Activated naive CD8-positive, alpha-beta T cell treated with anti-CD3 and anti-CD28 coated beads, Interleukin-2, amount 50 U/mL, for 24 hours (primary cell): ENCODE measurements around the gene DLK1.

ENCODE experiments used
- ATAC-seq: fragments of 150-1000 bp; cut with Tn5 transposase; one replicate; pipeline ENCODE4 v1.10.0; 2021
- DNase-seq: peaks from one replicate; pipeline ENCODE4 v3.0.0; 2021
- H3K27ac Mint-ChIP-seq: one replicate; pipeline ENCODE4 v1.8.0; 2021; ENCODE audit warnings: mild to moderate bottlenecking, mixed read lengths
- H3K27me3 Mint-ChIP-seq: one replicate; pipeline ENCODE4 v1.8.0; 2021; ENCODE audit warnings: mixed read lengths
- H3K36me3 Mint-ChIP-seq: one replicate; pipeline ENCODE4 v1.8.0; 2021; ENCODE audit warnings: low read depth, mixed read lengths
- H3K4me1 Mint-ChIP-seq: one replicate; pipeline ENCODE4 v1.8.0; 2021; ENCODE audit warnings: mixed read lengths
- H3K4me3 Mint-ChIP-seq: one replicate; pipeline ENCODE4 v1.8.0; 2021; ENCODE audit warnings: mild to moderate bottlenecking, moderate library complexity, mixed read lengths
- H3K9me3 Mint-ChIP-seq: one replicate; pipeline ENCODE4 v1.8.0; 2021; ENCODE audit warnings: mixed read lengths

The DLK1 gene

GRCh38 chr14:100726550-100727085 is at the start of gene DLK1:
Gene DLK1, plus strand, starts transcription at chr14:100726892. Its CDS starts 177 bp downstream, at chr14:100727069.
- no peaks in the 10 kb centered on the region for H3K9me3 Mint-ChIP-seq
- H3K4me1 Mint-ChIP-seq, result no peaks in the 10 kb centered on the region
- DNase-seq (no peak), ATAC-seq (no peak)
- peaks cover 35% of the 10 kb centered on the region for H3K27me3 Mint-ChIP-seq
- H3K36me3 Mint-ChIP-seq, result no peaks in the 10 kb centered on the region
- no peak within 1 kb of the TSS for H3K4me3 Mint-ChIP-seq
- no peak within 1 kb of the TSS for H3K27ac Mint-ChIP-seq

- no peaks in the 10 kb centered on the region for H3K9me3 Mint-ChIP-seq
- H3K27me3 Mint-ChIP-seq, result peaks cover 17% of the 10 kb centered on the region
- no peak overlapping the region for H3K27ac Mint-ChIP-seq
- no peaks in the 10 kb centered on the region for H3K36me3 Mint-ChIP-seq
- ATAC-seq (no peak), DNase-seq (no peak)
- H3K4me3 Mint-ChIP-seq, result no peak overlapping the region
- peaks cover 3% of the 10 kb centered on the region for H3K4me1 Mint-ChIP-seq
Measured at GRCh38 chr14:100677152-100677551, 49.5 kb upstream of the DLK1 start.

GRCh38 chr14:100677554-100678468 is 48.9 kb upstream of the DLK1 start:
- no peak overlapping the region for H3K4me3 Mint-ChIP-seq
- no peaks in the 10 kb centered on the region for H3K9me3 Mint-ChIP-seq
- no peak overlapping the region for H3K27ac Mint-ChIP-seq
- H3K27me3 Mint-ChIP-seq, result peaks cover 14% of the 10 kb centered on the region
- ATAC-seq (no peak), DNase-seq (no peak)
- peaks cover 3% of the 10 kb centered on the region for H3K4me1 Mint-ChIP-seq
- H3K36me3 Mint-ChIP-seq, result no peaks in the 10 kb centered on the region

- no peak for ATAC-seq
- H3K4me3 Mint-ChIP-seq, result no peak overlapping the region
- no peaks in the 10 kb centered on the region for H3K36me3 Mint-ChIP-seq
- H3K27ac Mint-ChIP-seq, result no peak overlapping the region
- peaks cover 2% of the 10 kb centered on the region for H3K4me1 Mint-ChIP-seq
- no peaks in the 10 kb centered on the region for H3K9me3 Mint-ChIP-seq
- peaks cover 11% of the 10 kb centered on the region for H3K27me3 Mint-ChIP-seq
- DNase-seq, result no peak
Measured at GRCh38 chr14:100678469-100678828, 48.2 kb upstream of the DLK1 start.

DNA sequence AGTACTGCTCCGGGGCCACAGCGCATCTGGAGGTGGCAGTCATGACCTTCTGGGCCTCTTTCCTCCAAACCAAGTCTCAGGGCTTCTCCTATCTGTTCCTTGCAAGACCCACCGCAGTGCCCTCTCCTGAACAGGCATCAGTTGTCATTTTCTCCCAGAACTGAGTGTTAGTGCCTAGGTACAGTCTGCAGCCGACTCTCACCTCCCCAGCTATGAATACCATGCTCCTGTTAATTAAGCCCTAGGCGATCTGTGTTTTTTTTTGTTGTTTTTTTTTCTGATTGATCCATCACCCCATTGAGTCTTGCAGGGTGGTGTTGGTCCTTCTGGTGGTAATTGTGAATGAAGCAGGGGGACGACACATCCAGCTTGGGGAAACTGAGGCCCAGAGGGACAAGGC is 47.5 kb upstream of the DLK1 start:
- Mint-ChIP-seq H3K4me1 (no peaks in the 10 kb centered on the region), H3K36me3 (no peaks in the 10 kb centered on the region), H3K27ac (no peak overlapping the region), H3K27me3 (peaks cover 6% of the 10 kb centered on the region), H3K9me3 (no peaks in the 10 kb centered on the region), H3K4me3 (no peak overlapping the region)
- DNase-seq, result no peak
- no peak for ATAC-seq

- no peak for DNase-seq
- Mint-ChIP-seq H3K27me3 (peaks cover under 1% of the 10 kb centered on the region), H3K4me3 (no peak overlapping the region)
Measured at GRCh38 chr14:100679707-100680438, 46.8 kb upstream of the DLK1 start.

GRCh38 chr14:100680439-100681051 is 46.1 kb upstream of the DLK1 start:
- no peaks in the 10 kb centered on the region for H3K27me3 Mint-ChIP-seq
- H3K4me3 Mint-ChIP-seq, result no peak overlapping the region
- H3K36me3 Mint-ChIP-seq, result no peaks in the 10 kb centered on the region
- no peak for ATAC-seq
- no peaks in the 10 kb centered on the region for H3K9me3 Mint-ChIP-seq
- H3K4me1 Mint-ChIP-seq, result no peaks in the 10 kb centered on the region
- no peak for DNase-seq
- no peak overlapping the region for H3K27ac Mint-ChIP-seq

More at GRCh38 chr14:100679707-100680438, 46.8 kb upstream of the DLK1 start:
- no peaks in the 10 kb centered on the region for H3K9me3 Mint-ChIP-seq
- H3K36me3 Mint-ChIP-seq, result no peaks in the 10 kb centered on the region
- no peak for ATAC-seq
- no peaks in the 10 kb centered on the region for H3K4me1 Mint-ChIP-seq
- no peak overlapping the region for H3K27ac Mint-ChIP-seq

GRCh38 chr14:100681111-100681510 is 45.6 kb upstream of the DLK1 start:
- no peak overlapping the region for H3K27ac Mint-ChIP-seq
- no peaks in the 10 kb centered on the region for H3K36me3 Mint-ChIP-seq
- no peaks in the 10 kb centered on the region for H3K9me3 Mint-ChIP-seq
- DNase-seq (no peak), ATAC-seq (no peak)
- H3K27me3 Mint-ChIP-seq, result no peaks in the 10 kb centered on the region
- no peaks in the 10 kb centered on the region for H3K4me1 Mint-ChIP-seq
- no peak overlapping the region for H3K4me3 Mint-ChIP-seq

DNA sequence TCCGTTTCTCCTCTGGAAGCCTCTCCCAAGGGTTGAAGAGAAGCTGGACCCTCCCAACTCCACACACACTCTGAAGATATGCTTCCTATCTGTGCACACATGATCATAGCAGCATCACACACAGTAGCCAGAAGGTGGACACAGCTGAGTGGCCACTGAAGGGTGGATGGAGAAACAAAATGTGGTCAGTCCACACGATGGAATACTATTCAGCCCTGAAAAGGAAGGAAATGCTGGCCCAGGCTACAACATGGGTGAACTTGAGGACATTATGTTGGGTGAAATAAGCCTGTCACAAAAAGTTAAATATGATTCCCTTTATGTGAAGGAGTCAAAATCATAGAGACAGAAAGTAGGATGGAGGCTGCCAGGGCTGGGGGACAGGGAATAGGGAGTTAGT is 43.9 kb upstream of the DLK1 start:
- DNase-seq, result no peak
- no peaks in the 10 kb centered on the region for H3K9me3 Mint-ChIP-seq
- H3K36me3 Mint-ChIP-seq, result no peaks in the 10 kb centered on the region
- no peaks in the 10 kb centered on the region for H3K4me1 Mint-ChIP-seq
- ATAC-seq, result no peak
- H3K4me3 Mint-ChIP-seq, result no peak overlapping the region
- H3K27me3 Mint-ChIP-seq, result no peaks in the 10 kb centered on the region
- no peak overlapping the region for H3K27ac Mint-ChIP-seq

- Mint-ChIP-seq H3K27ac (no peak overlapping the region), H3K36me3 (no peaks in the 10 kb centered on the region), H3K27me3 (no peaks in the 10 kb centered on the region), H3K4me3 (no peak overlapping the region), H3K4me1 (no peaks in the 10 kb centered on the region), H3K9me3 (no peaks in the 10 kb centered on the region)
- DNase-seq (no peak), ATAC-seq (no peak)
Measured at GRCh38 chr14:100683578-100683977, 43.1 kb upstream of the DLK1 start.

GRCh38 chr14:100684154-100684553 is 42.5 kb upstream of the DLK1 start:
- no peaks in the 10 kb centered on the region for H3K4me1 Mint-ChIP-seq
- H3K4me3 Mint-ChIP-seq, result no peak overlapping the region
- H3K27me3 Mint-ChIP-seq, result no peaks in the 10 kb centered on the region
- H3K9me3 Mint-ChIP-seq, result no peaks in the 10 kb centered on the region
- H3K27ac Mint-ChIP-seq, result no peak overlapping the region
- ATAC-seq (no peak), DNase-seq (no peak)
- no peaks in the 10 kb centered on the region for H3K36me3 Mint-ChIP-seq

- ATAC-seq (no peak), DNase-seq (no peak)
- H3K27me3 Mint-ChIP-seq, result no peaks in the 10 kb centered on the region
Measured at GRCh38 chr14:100684961-100685360, 41.7 kb upstream of the DLK1 start.

GRCh38 chr14:100686858-100687257 is 39.8 kb upstream of the DLK1 start:
- ATAC-seq (no peak), DNase-seq (no peak)
- Mint-ChIP-seq H3K27me3 (no peaks in the 10 kb centered on the region), H3K9me3 (no peaks in the 10 kb centered on the region), H3K27ac (no peak overlapping the region), H3K4me3 (no peak overlapping the region), H3K4me1 (no peaks in the 10 kb centered on the region), H3K36me3 (no peaks in the 10 kb centered on the region)

More at GRCh38 chr14:100684961-100685360, 41.7 kb upstream of the DLK1 start:
- no peak overlapping the region for H3K4me3 Mint-ChIP-seq
- H3K27ac Mint-ChIP-seq, result no peak overlapping the region
- no peaks in the 10 kb centered on the region for H3K4me1 Mint-ChIP-seq
- H3K9me3 Mint-ChIP-seq, result no peaks in the 10 kb centered on the region
- H3K36me3 Mint-ChIP-seq, result no peaks in the 10 kb centered on the region

DNA sequence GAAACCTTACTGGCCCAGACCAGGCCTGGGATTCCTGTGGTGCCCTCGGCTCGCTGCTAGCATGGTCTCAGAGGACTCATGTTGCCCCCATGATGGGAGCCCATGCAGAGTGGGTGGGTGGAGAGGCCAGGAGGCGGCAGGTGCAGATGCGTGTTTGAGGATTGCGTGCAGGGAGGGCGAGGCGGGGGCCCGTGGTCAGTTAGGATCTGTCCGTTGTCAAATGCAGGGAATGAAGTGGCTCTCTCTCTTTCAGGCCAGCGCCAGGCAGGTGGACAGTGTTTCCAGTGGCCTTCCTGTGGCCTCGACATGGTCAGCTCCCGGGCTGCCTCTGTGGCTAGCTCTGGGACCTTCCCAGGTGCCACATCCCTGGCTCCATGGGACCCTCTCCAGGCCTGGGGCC is 39.3 kb upstream of the DLK1 start:
- H3K27me3 Mint-ChIP-seq, result no peaks in the 10 kb centered on the region
- no peaks in the 10 kb centered on the region for H3K36me3 Mint-ChIP-seq
- H3K9me3 Mint-ChIP-seq, result no peaks in the 10 kb centered on the region
- DNase-seq (no peak), ATAC-seq (no peak)
- H3K27ac Mint-ChIP-seq, result no peak overlapping the region
- no peaks in the 10 kb centered on the region for H3K4me1 Mint-ChIP-seq
- no peak overlapping the region for H3K4me3 Mint-ChIP-seq
